ENCODE results near the gene BCL7A. TPM values are rescaled to one million over a fixed set of nuclear protein-coding genes. Genes with fewer than 3 reads are reported as not detected.

BCL7A gene
- total RNA-seq, 4 donors from 2014 or later: 0.26 to 12.2 (median 4.2) TPM

DNA sequence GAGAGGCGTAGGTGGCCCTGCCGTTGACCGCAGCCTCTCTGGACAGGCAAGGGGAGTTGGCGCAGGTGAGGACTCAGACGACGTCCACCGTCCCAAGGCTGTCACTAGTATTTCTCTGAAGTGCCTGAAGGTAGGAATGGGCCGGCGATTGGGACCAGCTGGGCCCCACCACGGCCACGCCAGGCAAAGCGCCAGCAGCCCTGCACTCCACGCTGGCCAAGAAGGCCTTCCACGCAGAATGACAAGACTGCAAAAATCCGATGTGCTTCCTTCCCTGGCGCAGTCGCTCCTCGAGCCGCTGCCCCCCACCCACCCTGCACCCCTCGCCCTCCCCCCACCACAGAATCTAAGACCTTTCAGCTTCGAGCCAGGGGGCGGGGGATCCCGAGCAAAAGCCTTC lies 39.6 kb downstream of the BCL7A start:
- no peak for DNase-seq
- H3K4me3 ChIP-seq: no peak overlapping the region
- intact Hi-C loops (cut with DNase I; ENCODE audit: low total_unique reads): no loop called here
- TF ChIP-seq CTCF (IDR thresholded peaks at IDR 0.05) (no peak), POLR2A (IDR thresholded peaks at IDR 0.05) (no peak)
- H3K27ac ChIP-seq: peak overlapping the region; percentile 88 to 95
- peaks cover 6 to 16% of the 10 kb centered on the region in 2 donors for H3K4me1 ChIP-seq
- no peaks in the 10 kb centered on the region for H3K27me3 ChIP-seq
- no peaks in the 10 kb centered on the region for H3K9me3 ChIP-seq
- no peaks in the 10 kb centered on the region for H3K36me3 ChIP-seq

DNA sequence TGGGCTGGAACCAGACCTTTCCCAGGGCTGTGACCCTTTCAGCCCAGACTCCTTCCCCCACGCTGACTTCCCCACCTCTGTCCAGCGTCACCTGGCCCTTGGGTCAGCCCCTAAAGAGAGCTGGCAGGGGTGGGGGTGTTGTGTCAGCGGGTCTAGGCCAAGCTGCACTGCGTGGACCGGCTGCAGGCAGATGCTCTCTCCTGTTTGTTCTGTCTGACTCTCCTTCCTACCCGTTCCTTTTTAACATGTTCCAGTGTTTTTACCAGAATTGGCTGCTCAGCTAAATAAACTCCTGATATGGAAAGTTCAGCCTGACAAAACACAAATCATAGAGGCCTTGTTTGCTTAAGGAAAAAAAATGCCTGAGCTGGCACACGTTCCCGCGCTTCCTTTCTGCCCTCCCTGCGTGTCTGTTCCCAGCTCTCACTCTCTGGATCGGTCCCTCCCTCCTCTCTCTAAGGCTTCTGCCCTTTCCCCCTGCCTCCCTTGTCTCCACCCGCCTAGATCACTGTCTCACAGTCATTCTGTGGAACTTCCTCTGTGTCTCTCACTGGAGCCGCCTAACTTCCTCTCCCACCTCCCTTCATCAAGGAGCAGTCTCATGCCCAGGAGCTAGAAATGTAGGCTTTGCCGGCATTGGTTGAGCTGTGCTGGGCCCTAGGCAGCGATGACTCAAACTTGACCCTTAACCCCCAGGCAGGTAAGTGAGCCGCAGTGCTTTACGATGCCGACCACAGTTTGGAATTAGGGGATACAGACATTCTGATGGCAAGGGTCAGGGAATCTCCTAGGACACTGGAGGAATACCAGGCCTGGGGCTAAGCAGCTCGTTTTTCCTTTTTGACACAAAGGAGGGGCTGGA lies 41.4 kb downstream of the BCL7A start:
- no peaks in the 10 kb centered on the region for H3K9me3 ChIP-seq
- peak in 1 of 2 donors; percentile 46 for TF ChIP-seq POLR2A (IDR thresholded peaks at IDR 0.05)
- TF ChIP-seq CTCF (IDR thresholded peaks at IDR 0.05): no peak
- no peaks in the 10 kb centered on the region for H3K27me3 ChIP-seq
- peak overlapping the region; percentile 88 to 95 for H3K27ac ChIP-seq
- peak overlapping the region; percentile 13 to 29 for H3K4me3 ChIP-seq
- H3K36me3 ChIP-seq: no peaks in the 10 kb centered on the region
- DNase-seq: peak; percentile 80 to 87
- intact Hi-C loops (cut with DNase I; ENCODE audit: low total_unique reads): no loop called here
- H3K4me1 ChIP-seq: peaks cover 6 to 16% of the 10 kb centered on the region in 2 donors

GRCh38 chr12:122063694-122064024 lies 42.0 kb downstream of the BCL7A start:
- Histone ChIP-seq H3K27me3 (no peaks in the 10 kb centered on the region), H3K4me3 (peak overlapping the region; percentile 13 to 29), H3K4me1 (peaks cover 6 to 16% of the 10 kb centered on the region in 2 donors), H3K9me3 (no peaks in the 10 kb centered on the region), H3K27ac (peak overlapping the region; percentile 88 to 95), H3K36me3 (no peaks in the 10 kb centered on the region)
- TF ChIP-seq POLR2A (IDR thresholded peaks at IDR 0.05) (no peak), CTCF (IDR thresholded peaks at IDR 0.05) (no peak)
- intact Hi-C loops (cut with DNase I; ENCODE audit: low total_unique reads): no loop called here
- DNase-seq: peak in 1 of 2 donors; percentile 51

GRCh38 chr12:122064025-122064777 lies 42.5 kb downstream of the BCL7A start:
- TF ChIP-seq CTCF (IDR thresholded peaks at IDR 0.05) (peak; percentile 32 to 43 (median 36)), POLR2A (IDR thresholded peaks at IDR 0.05) (peak; percentile 22 to 57)
- H3K9me3 ChIP-seq: no peaks in the 10 kb centered on the region
- peak; percentile 93 to 97 for DNase-seq
- H3K4me1 ChIP-seq: peaks cover 6 to 16% of the 10 kb centered on the region in 2 donors
- H3K27ac ChIP-seq: peak overlapping the region; percentile 88 to 95
- intact Hi-C loops (cut with DNase I; ENCODE audit: low total_unique reads): no loop called here
- no peaks in the 10 kb centered on the region for H3K27me3 ChIP-seq
- no peaks in the 10 kb centered on the region for H3K36me3 ChIP-seq
- H3K4me3 ChIP-seq: peak overlapping the region; percentile 13 to 29
